Measurements from ENCODE around the gene IVD. TPM values are rescaled to one million over a fixed set of nuclear protein-coding genes. Genes with fewer than 3 reads are reported as not detected.
A peak's percentile ranks its signal among the peaks of the same experiment; 100 is the strongest.

The IVD gene
- polyA plus RNA-seq, 3 donors from 2014 or later: 41.8 to 63.0 (median 60.6) TPM

GRCh38 chr15:40366457-40367370, 38.9 kb upstream of the IVD start:
- DNase-seq: no peak
- Mint-ChIP-seq H3K9me3 (no peaks in the 10 kb centered on the region), H3K4me1 (peaks cover 32 to 40% of the 10 kb centered on the region in 2 donors), H3K4me3 (peak overlapping the region; percentile 82 to 87 (median 84)), H3K27ac (peak overlapping the region; percentile 87 to 94 (median 90)), H3K27me3 (ENCODE audit: low read depth in 3 of 3) (peaks cover 3 to 6% (median 6%) of the 10 kb centered on the region in 3 donors), H3K36me3 (peaks cover 0 to 6% (median 4%) of the 10 kb centered on the region in 3 donors)

DNA sequence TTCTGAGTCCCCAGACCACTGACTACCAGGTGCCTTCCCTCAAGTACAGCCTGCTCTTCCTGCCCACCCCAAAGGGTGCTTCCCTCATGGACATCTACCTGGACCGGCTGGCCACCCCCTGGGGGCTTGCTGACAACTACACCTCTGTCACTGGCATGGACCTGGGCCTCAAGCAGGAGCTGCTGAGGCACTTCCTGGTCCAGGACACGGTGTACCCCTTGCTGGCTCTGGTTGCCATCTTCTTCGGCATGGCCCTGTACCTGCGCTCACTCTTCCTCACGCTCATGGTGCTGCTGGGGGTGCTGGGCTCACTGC, 38.3 kb upstream of the IVD start:
- DNase-seq: no peak
- H3K27ac Mint-ChIP-seq: peak overlapping the region; percentile 87 to 94 (median 90)
- H3K4me3 Mint-ChIP-seq: peak overlapping the region; percentile 82 to 87 (median 84)
- H3K9me3 Mint-ChIP-seq: no peaks in the 10 kb centered on the region
- peaks cover 0 to 4% (median 4%) of the 10 kb centered on the region in 3 donors for H3K36me3 Mint-ChIP-seq
- H3K4me1 Mint-ChIP-seq: peaks cover 32 to 39% of the 10 kb centered on the region in 2 donors
- H3K27me3 Mint-ChIP-seq (ENCODE audit: low read depth in 3 of 3): peaks cover 3 to 6% (median 6%) of the 10 kb centered on the region in 3 donors

- H3K27me3 Mint-ChIP-seq (ENCODE audit: low read depth in 3 of 3): peaks cover 3 to 6% (median 6%) of the 10 kb centered on the region in 3 donors
- peak overlapping the region; percentile 87 to 94 (median 90) for H3K27ac Mint-ChIP-seq
- peaks cover 32 to 34% of the 10 kb centered on the region in 2 donors for H3K4me1 Mint-ChIP-seq
Observed at GRCh38 chr15:40367686-40368611, 37.6 kb upstream of the IVD start.

DNA sequence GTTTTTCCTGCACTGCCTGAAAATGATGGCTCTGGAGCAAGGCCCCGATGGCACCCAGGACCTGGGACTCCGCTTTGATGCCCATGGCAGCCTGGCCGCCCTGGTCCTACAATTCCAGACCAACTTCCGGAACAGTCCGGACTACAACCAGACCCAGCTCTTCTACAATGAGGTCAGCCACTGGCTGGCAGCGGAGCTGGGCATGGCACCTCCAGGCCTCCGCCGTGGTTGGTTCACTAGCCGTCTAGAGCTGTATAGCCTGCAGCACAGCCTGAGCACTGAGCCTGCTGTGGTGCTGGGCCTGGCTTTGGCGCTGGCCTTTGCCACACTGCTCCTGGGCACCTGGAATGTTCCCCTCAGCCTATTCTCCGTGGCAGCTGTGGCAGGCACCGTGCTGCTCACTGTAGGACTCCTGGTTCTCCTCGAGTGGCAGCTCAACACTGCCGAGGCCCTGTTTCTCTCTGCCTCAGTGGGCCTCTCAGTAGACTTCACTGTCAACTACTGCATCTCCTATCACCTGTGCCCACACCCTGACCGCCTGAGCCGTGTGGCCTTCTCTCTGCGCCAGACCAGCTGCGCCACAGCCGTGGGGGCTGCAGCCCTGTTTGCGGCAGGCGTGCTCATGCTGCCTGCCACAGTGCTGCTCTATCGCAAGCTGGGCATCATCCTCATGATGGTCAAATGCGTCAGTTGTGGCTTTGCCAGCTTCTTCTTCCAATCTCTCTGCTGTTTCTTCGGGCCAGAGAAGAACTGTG, 36.7 kb upstream of the IVD start:
- Mint-ChIP-seq H3K9me3 (no peaks in the 10 kb centered on the region), H3K4me3 (peak overlapping the region in 4 of 5 donors; percentile 54 to 76 (median 66)), H3K27ac (peak overlapping the region; percentile 72 to 95 (median 86)), H3K36me3 (no peaks in the 10 kb centered on the region), H3K27me3 (ENCODE audit: low read depth in 3 of 3) (peaks cover 3 to 6% (median 6%) of the 10 kb centered on the region in 3 donors), H3K4me1 (peaks cover 32 to 34% of the 10 kb centered on the region in 2 donors)
- no peak for DNase-seq

More at GRCh38 chr15:40367686-40368611, 37.6 kb upstream of the IVD start:
- H3K36me3 Mint-ChIP-seq: no peaks in the 10 kb centered on the region
- DNase-seq: peak; percentile 92 to 94 (median 94)
- H3K4me3 Mint-ChIP-seq: peak overlapping the region; percentile 82 to 87 (median 84)
- H3K9me3 Mint-ChIP-seq: no peaks in the 10 kb centered on the region

GRCh38 chr15:40369474-40369869, 36.1 kb upstream of the IVD start:
- Mint-ChIP-seq H3K4me3 (peak overlapping the region in 2 of 5 donors; percentile 54 to 76), H3K4me1 (peaks cover 32 to 34% of the 10 kb centered on the region in 2 donors), H3K27me3 (ENCODE audit: low read depth in 3 of 3) (peaks cover 3 to 6% (median 6%) of the 10 kb centered on the region in 3 donors), H3K36me3 (no peaks in the 10 kb centered on the region), H3K27ac (peak overlapping the region; percentile 72 to 95 (median 86)), H3K9me3 (no peaks in the 10 kb centered on the region)
- no peak for DNase-seq

GRCh38 chr15:40369971-40370370, 35.6 kb upstream of the IVD start:
- no peak for DNase-seq
- Mint-ChIP-seq H3K4me1 (peaks cover 32 to 34% of the 10 kb centered on the region in 2 donors), H3K9me3 (no peaks in the 10 kb centered on the region), H3K27ac (no peak overlapping the region), H3K27me3 (ENCODE audit: low read depth in 3 of 3) (peaks cover 3 to 6% (median 6%) of the 10 kb centered on the region in 3 donors), H3K4me3 (no peak overlapping the region), H3K36me3 (no peaks in the 10 kb centered on the region)

- H3K4me3 Mint-ChIP-seq: no peak overlapping the region
- no peak overlapping the region for H3K27ac Mint-ChIP-seq
- DNase-seq: no peak
Observed at GRCh38 chr15:40372981-40373380, 32.6 kb upstream of the IVD start.

GRCh38 chr15:40377606-40378005, 28.0 kb upstream of the IVD start:
- Mint-ChIP-seq H3K27ac (no peak overlapping the region), H3K4me3 (no peak overlapping the region), H3K27me3 (ENCODE audit: low read depth in 3 of 3) (peaks cover 0 to 5% (median 0%) of the 10 kb centered on the region in 3 donors), H3K9me3 (no peaks in the 10 kb centered on the region), H3K36me3 (no peaks in the 10 kb centered on the region), H3K4me1 (peaks cover 2 to 3% of the 10 kb centered on the region in 2 donors)
- DNase-seq: no peak

More at GRCh38 chr15:40372981-40373380, 32.6 kb upstream of the IVD start:
- Mint-ChIP-seq H3K9me3 (no peaks in the 10 kb centered on the region), H3K4me1 (peaks cover 4 to 5% of the 10 kb centered on the region in 2 donors), H3K36me3 (no peaks in the 10 kb centered on the region), H3K27me3 (ENCODE audit: low read depth in 3 of 3) (peaks cover 0 to 5% (median 2%) of the 10 kb centered on the region in 3 donors)

GRCh38 chr15:40379374-40379773, 26.2 kb upstream of the IVD start:
- H3K27me3 Mint-ChIP-seq (ENCODE audit: low read depth in 3 of 3): peaks cover 0 to 5% (median 0%) of the 10 kb centered on the region in 3 donors
- no peaks in the 10 kb centered on the region for H3K9me3 Mint-ChIP-seq
- no peak for DNase-seq
- H3K27ac Mint-ChIP-seq: no peak overlapping the region
- no peaks in the 10 kb centered on the region for H3K36me3 Mint-ChIP-seq
- H3K4me3 Mint-ChIP-seq: no peak overlapping the region
- peaks cover 13 to 20% of the 10 kb centered on the region in 2 donors for H3K4me1 Mint-ChIP-seq

GRCh38 chr15:40379853-40380252, 25.7 kb upstream of the IVD start:
- peaks cover 0 to 5% (median 0%) of the 10 kb centered on the region in 3 donors for H3K27me3 Mint-ChIP-seq (ENCODE audit: low read depth in 3 of 3)
- peaks cover 15 to 23% of the 10 kb centered on the region in 2 donors for H3K4me1 Mint-ChIP-seq
- H3K36me3 Mint-ChIP-seq: no peaks in the 10 kb centered on the region
- DNase-seq: no peak
- H3K27ac Mint-ChIP-seq: no peak overlapping the region
- H3K9me3 Mint-ChIP-seq: no peaks in the 10 kb centered on the region
- no peak overlapping the region for H3K4me3 Mint-ChIP-seq

GRCh38 chr15:40380636-40381035, 25.0 kb upstream of the IVD start:
- H3K4me1 Mint-ChIP-seq: peaks cover 15 to 23% of the 10 kb centered on the region in 2 donors
- no peak for DNase-seq
- H3K27ac Mint-ChIP-seq: no peak overlapping the region
- peaks cover 0 to 5% (median 0%) of the 10 kb centered on the region in 3 donors for H3K27me3 Mint-ChIP-seq (ENCODE audit: low read depth in 3 of 3)
- H3K4me3 Mint-ChIP-seq: no peak overlapping the region
- peaks cover 0 to 3% (median 0%) of the 10 kb centered on the region in 3 donors for H3K36me3 Mint-ChIP-seq
- no peaks in the 10 kb centered on the region for H3K9me3 Mint-ChIP-seq

- no peak for DNase-seq
- peaks cover under 1 to 7% (median 2%) of the 10 kb centered on the region in 3 donors for H3K36me3 Mint-ChIP-seq
- H3K27me3 Mint-ChIP-seq (ENCODE audit: low read depth in 3 of 3): peaks cover 0 to 5% (median 0%) of the 10 kb centered on the region in 3 donors
- H3K9me3 Mint-ChIP-seq: no peaks in the 10 kb centered on the region
- H3K4me1 Mint-ChIP-seq: peaks cover 15 to 23% of the 10 kb centered on the region in 2 donors
- H3K4me3 Mint-ChIP-seq: peak overlapping the region in 2 of 5 donors; percentile 95
- H3K27ac Mint-ChIP-seq: peak overlapping the region in 1 of 6 donors; percentile 31
Observed at GRCh38 chr15:40381818-40382529, 23.6 kb upstream of the IVD start.
